ENCODE data around the gene FAM171A2. TPM values are rescaled to one million over a fixed set of nuclear protein-coding genes. Genes with fewer than 3 reads are reported as not detected.
A peak's percentile ranks its signal among the peaks of the same experiment; 100 is the strongest.

The FAM171A2 gene
- total RNA-seq, 1 experiment from 2014 or later = 27.5 TPM

- no peak overlapping the region for H2BK15ac ChIP-seq (ENCODE audit: low read depth, low read length)
- no peak overlapping the region for H2AFZ ChIP-seq (ENCODE audit: low read length)
- H4K20me1 ChIP-seq (ENCODE audit: control insufficient read depth, insufficient read depth, insufficient read length) = no peaks in the 10 kb centered on the region
- no peak overlapping the region for H2BK20ac ChIP-seq (ENCODE audit: low read depth, low read length, poor library complexity, severe bottlenecking)
- Mint-ChIP-seq H3K27ac (peak overlapping the region in 1 of 3 experiments; percentile 62; a peak in 2 of 7 replicates), H3K4me3 (no peak overlapping the region), H3K27me3 (ENCODE audit: low read depth) (peaks cover 1% of the 10 kb centered on the region), H3K4me1 (no peaks in the 10 kb centered on the region), H3K36me3 (ENCODE audit: insufficient read depth in 1 of 3, low read depth in 3 of 3) (peaks cover 25 to 49% (median 46%) of the 10 kb centered on the region in 3 experiments; a peak in 6 of 7 replicates), H3K9me3 (no peaks in the 10 kb centered on the region; a peak in 1 of 5 replicates)
- H4K5ac ChIP-seq (ENCODE audit: insufficient read length, low read depth, low read length) = no peak overlapping the region
- no peak overlapping the region for H3K14ac ChIP-seq (ENCODE audit: insufficient read depth, low read length)
- H3K9ac ChIP-seq (ENCODE audit: extremely low read depth, insufficient read length, low read length) = no peak overlapping the region
- no peak overlapping the region for H3K4ac ChIP-seq (ENCODE audit: low read depth, low read length)
- no peak overlapping the region for H2AK5ac ChIP-seq (ENCODE audit: insufficient read length, low read length)
- peak; percentile 20 for DNase-seq
- H3K27me3 ChIP-seq (ENCODE audit: insufficient read depth, low read length) = no peaks in the 10 kb centered on the region
- no peak overlapping the region for H3K23ac ChIP-seq (ENCODE audit: insufficient read length, low read depth, low read length)
- no peak overlapping the region for H3K18ac ChIP-seq (ENCODE audit: insufficient read length, low read depth, low read length)
- no peak overlapping the region for H3K56ac ChIP-seq (ENCODE audit: insufficient read length, low read depth, low read length)
- H3K9me3 ChIP-seq (ENCODE audit: control insufficient read depth, low read depth, low read length) = no peaks in the 10 kb centered on the region
- no peak overlapping the region for H4K91ac ChIP-seq (ENCODE audit: insufficient read length, low read depth, low read length)
- H3K79me2 ChIP-seq (ENCODE audit: insufficient read depth, low read length) = no peaks in the 10 kb centered on the region
- H2BK5ac ChIP-seq (ENCODE audit: insufficient read length, low read length) = no peak overlapping the region
- H3K4me1 ChIP-seq (ENCODE audit: insufficient read depth, low read length) = no peaks in the 10 kb centered on the region
- no peak overlapping the region for H2BK12ac ChIP-seq (ENCODE audit: insufficient read length, low read depth, low read length)
- H3T11ph ChIP-seq (ENCODE audit: low read length) = no peak overlapping the region
- no peaks in the 10 kb centered on the region for H3K23me2 ChIP-seq (ENCODE audit: insufficient read length, low read depth, low read length, poor library complexity, severe bottlenecking)
- H3K4me2 ChIP-seq (ENCODE audit: insufficient read depth, insufficient read length, low read length) = no peak overlapping the region
- no CpG with 5 or more reads among the region's 5 CpGs for WGBS (ENCODE audit: extremely low coverage, insufficient read length, low lambda C conversion rate)
- no peak overlapping the region for H2BK120ac ChIP-seq (ENCODE audit: low read depth, low read length, poor library complexity, severe bottlenecking)
- TF ChIP-seq, protein P1, sequence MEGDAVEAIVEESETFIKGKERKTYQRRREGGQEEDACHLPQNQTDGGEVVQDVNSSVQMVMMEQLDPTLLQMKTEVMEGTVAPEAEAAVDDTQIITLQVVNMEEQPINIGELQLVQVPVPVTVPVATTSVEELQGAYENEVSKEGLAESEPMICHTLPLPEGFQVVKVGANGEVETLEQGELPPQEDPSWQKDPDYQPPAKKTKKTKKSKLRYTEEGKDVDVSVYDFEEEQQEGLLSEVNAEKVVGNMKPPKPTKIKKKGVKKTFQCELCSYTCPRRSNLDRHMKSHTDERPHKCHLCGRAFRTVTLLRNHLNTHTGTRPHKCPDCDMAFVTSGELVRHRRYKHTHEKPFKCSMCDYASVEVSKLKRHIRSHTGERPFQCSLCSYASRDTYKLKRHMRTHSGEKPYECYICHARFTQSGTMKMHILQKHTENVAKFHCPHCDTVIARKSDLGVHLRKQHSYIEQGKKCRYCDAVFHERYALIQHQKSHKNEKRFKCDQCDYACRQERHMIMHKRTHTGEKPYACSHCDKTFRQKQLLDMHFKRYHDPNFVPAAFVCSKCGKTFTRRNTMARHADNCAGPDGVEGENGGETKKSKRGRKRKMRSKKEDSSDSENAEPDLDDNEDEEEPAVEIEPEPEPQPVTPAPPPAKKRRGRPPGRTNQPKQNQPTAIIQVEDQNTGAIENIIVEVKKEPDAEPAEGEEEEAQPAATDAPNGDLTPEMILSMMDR (conservative IDR thresholded peaks at IDR 0.05) = no peak
- H4K8ac ChIP-seq (replicated peaks; ENCODE audit: insufficient read length, low read depth, low read length) = no peak overlapping the region
- no peaks in the 10 kb centered on the region for H3K79me1 ChIP-seq (ENCODE audit: insufficient read depth, low read depth, low read length, poor library complexity, severe bottlenecking)
- H3K27ac ChIP-seq (ENCODE audit: insufficient read length, low read depth, low read length) = no peak overlapping the region
Observed at GRCh38 chr17:44396946-44397345, 33.3 kb upstream of the FAM171A2 start.

Data from H9 (cell line).